HepG2 (cell line): ENCODE results near the gene IRAK4. TPM values are rescaled to one million over a fixed set of nuclear protein-coding genes. Genes with fewer than 3 reads are reported as not detected.

Source experiments
- ARID2 ChIP-seq: sonication (generic); formaldehyde crosslinking; IDR thresholded peaks from 2 replicates; pipeline ENCODE4 v1.8.1; 2022; ENCODE audit warnings: mild to moderate bottlenecking, missing genetic modification reagents, borderline replicate concordance
- E2F2 ChIP-seq: sonication (generic); formaldehyde crosslinking; IDR thresholded peaks from 2 replicates; pipeline ENCODE4 v1.4.0; 2020; ENCODE audit warnings: missing genetic modification reagents, borderline replicate concordance
- FOSL1 ChIP-seq: sonication (generic); formaldehyde crosslinking; IDR thresholded peaks from 2 replicates; pipeline ENCODE4 v1.9.0; 2021; ENCODE audit warnings: missing genetic modification reagents, borderline replicate concordance
- GTF2F1 ChIP-seq: fragments of 150-350 bp; IDR thresholded peaks from 2 replicates; pipeline ENCODE4 v1.6.1; 2014; ENCODE audit warnings: low read length
- HES4 ChIP-seq: sonication (generic); formaldehyde crosslinking; IDR thresholded peaks from 2 replicates; pipeline ENCODE4 v1.9.0; 2021; ENCODE audit warnings: mild to moderate bottlenecking, missing genetic modification reagents, borderline replicate concordance
- KAT2B ChIP-seq: fragments of 150-350 bp; IDR thresholded peaks from 2 replicates; pipeline ENCODE4 v1.6.1; 2014; ENCODE audit warnings: low read depth, low read length, borderline replicate concordance
- LCORL ChIP-seq, 2 experiments: fragments of 450-650 bp in 1 of 2; sonication (generic) in 1 of 2; formaldehyde crosslinking in 1 of 2; IDR thresholded peaks; 2 replicates each; pipeline versions ENCODE4 v1.5.0 to v1.6.1; 2017 to 2020; ENCODE audit warnings: antibody characterized with exemption in 1 of 2, missing genetic modification reagents in 1 of 2
- MED13 ChIP-seq: sonication (generic); formaldehyde crosslinking; IDR thresholded peaks from 2 replicates; pipeline ENCODE4 v1.5.0; 2020; ENCODE audit warnings: missing genetic modification reagents
- PAX8 ChIP-seq: sonication (generic); formaldehyde crosslinking; IDR thresholded peaks from 2 replicates; pipeline ENCODE4 v1.8.0; 2022; ENCODE audit warnings: mild to moderate bottlenecking, missing genetic modification reagents, borderline replicate concordance
- PAXIP1 ChIP-seq: sonication (generic); formaldehyde crosslinking; conservative IDR thresholded peaks from 2 replicates; pipeline ENCODE4 v1.4.0; 2020; ENCODE audit warnings: mild to moderate bottlenecking, missing genetic modification reagents, moderate library complexity
- PLSCR1 ChIP-seq: sonication (generic); formaldehyde crosslinking; IDR thresholded peaks from 2 replicates; pipeline ENCODE4 v1.5.0; 2020; ENCODE audit warnings: missing genetic modification reagents, mild to moderate bottlenecking, borderline replicate concordance
- PRPF4 ChIP-seq: fragments of 200-400 bp; formaldehyde crosslinking; IDR thresholded peaks from 2 replicates; pipeline ENCODE4 v1.6.1; 2016; ENCODE audit warnings: low read length, low read depth; ENCODE audit not compliant: poor library complexity, severe bottlenecking
- ZBTB1 ChIP-seq: sonication (generic); formaldehyde crosslinking; IDR thresholded peaks from 2 replicates; pipeline ENCODE4 v1.4.0; 2020; ENCODE audit warnings: missing genetic modification reagents, borderline replicate concordance
- ZBTB21 ChIP-seq: sonication (generic); formaldehyde crosslinking; IDR thresholded peaks from 2 replicates; pipeline ENCODE4 v1.4.0; 2020; ENCODE audit warnings: missing genetic modification reagents
- ZBTB43 ChIP-seq: sonication (generic); formaldehyde crosslinking; conservative IDR thresholded peaks from 2 replicates; pipeline ENCODE4 v1.4.0; 2020; ENCODE audit warnings: missing genetic modification reagents
- ZFP91 ChIP-seq: sonication (generic); formaldehyde crosslinking; IDR thresholded peaks from 2 replicates; pipeline ENCODE4 v1.9.0; 2022; ENCODE audit warnings: missing genetic modification reagents, mild to moderate bottlenecking, borderline replicate concordance
- ZNF788 ChIP-seq: sonication (generic); formaldehyde crosslinking; IDR thresholded peaks from 2 replicates; pipeline ENCODE4 v1.5.0; 2020; ENCODE audit warnings: mild to moderate bottlenecking, missing genetic modification reagents, borderline replicate concordance
- polyA plus RNA-seq, 8 experiments: library from polyadenylated mRNA; depleted of rRNA in 3 of 8; stranded (reverse) in 7 of 8; unstranded in 1 of 8; fragments of >200 nt; fragmentation: Illumina TruSeq in 4 of 8; extraction: Trizol in 4 of 8; gene quantifications; 2 replicates each; pipeline versions ENCODE4 v1.2.1 to v1.2.3, GENCODE V29; 2011 to 2016; ENCODE audit warnings: low read depth in 4 of 8, missing spikeins in 1 of 8, mixed read lengths in 1 of 8; ENCODE audit not compliant: insufficient read depth in 1 of 8
- total RNA-seq, 5 experiments: library from RNA; depleted of rRNA; stranded (reverse); fragments of >200 nt; fragmentation: Illumina TruSeq; extraction: Trizol; gene quantifications; 2 replicates each; pipeline ENCODE4 v1.2.3, GENCODE V29; 2016; ENCODE audit warnings: low read depth in 1 of 5

The IRAK4 gene
- total and polyA plus RNA-seq, 2 of the 13 experiments (the other 11 are each of a cell fraction or from before 2014, with no cell fraction given), result 6.6 to 7.1 TPM

GRCh38 chr12:43758728-43759563 lies at the start of gene IRAK4, which contains the start of gene PUS7L (continued):
- peak; percentile 28; the same call in 1 of the 2 replicates for TF ChIP-seq PAXIP1 (CRISPR knock-in tag)
- TF ChIP-seq ZBTB21 (CRISPR knock-in tag), result no peak
- no peak for TF ChIP-seq PRPF4
- TF ChIP-seq ZBTB43 (CRISPR knock-in tag), result no peak
- peak; percentile 73; the same call in 1 of the 2 replicates for TF ChIP-seq GTF2F1
- TF ChIP-seq ZNF788, result no peak
- TF ChIP-seq FOSL1 (CRISPR knock-in tag), result no peak
- peak; percentile 99 for TF ChIP-seq ZFP91 (CRISPR knock-in tag)
- no peak for TF ChIP-seq ARID2
- no peak for TF ChIP-seq HES4
- no peak for TF ChIP-seq KAT2B
- no peak for TF ChIP-seq ZBTB1 (CRISPR knock-in tag)
- no peak for TF ChIP-seq LCORL (IDR thresholded peaks at IDR 0.05)
- TF ChIP-seq LCORL (CRISPR knock-in tag; IDR thresholded peaks at IDR 0.05), result no peak
- TF ChIP-seq E2F2 (CRISPR knock-in tag), result no peak
- TF ChIP-seq PLSCR1, result no peak
- TF ChIP-seq MED13, result no peak
- TF ChIP-seq PAX8 (CRISPR knock-in tag), result no peak
